SK-N-SH treated with all-trans-retinoic acid at 6 μM for 48 hours (cell line): Measurements from ENCODE around the gene DAND5.

ENCODE experiments used
- ATAC-seq: fragments of 200-7000 bp; cut with Tn5 transposase; 3 replicates; pipeline ENCODE4 v1.9.1; 2020; ENCODE audit warnings: mild to moderate bottlenecking, moderate library complexity
- ARNTL ChIP-seq: fragments of 450-650 bp; formaldehyde crosslinking; IDR thresholded peaks from 2 replicates; pipeline ENCODE4 v1.5.0; 2020; ENCODE audit warnings: low read depth, mild to moderate bottlenecking, moderate library complexity, borderline replicate concordance
- BACH2 ChIP-seq: fragments of 250-450 bp; sonication (Bioruptor Pico); IDR thresholded peaks from 2 replicates; pipeline ENCODE4 v1.9.0; 2021; ENCODE audit warnings: mild to moderate bottlenecking, borderline replicate concordance
- CSDC2 ChIP-seq: fragments of 250-450 bp; sonication (Bioruptor Pico); IDR thresholded peaks from 2 replicates; pipeline ENCODE4 v1.5.0; 2020; ENCODE audit warnings: mild to moderate bottlenecking, moderate library complexity
- ESRRG ChIP-seq: fragments of 250-450 bp; sonication (Bioruptor Pico); IDR thresholded peaks from 2 replicates; pipeline ENCODE4 v1.6.1; 2021; ENCODE audit warnings: mild to moderate bottlenecking
- GLIS3 ChIP-seq: fragments of 250-450 bp; sonication (Bioruptor Pico); IDR thresholded peaks from 2 replicates; pipeline ENCODE4 v1.5.0; 2020; ENCODE audit warnings: mild to moderate bottlenecking, moderate library complexity
- PPARA ChIP-seq: fragments of 250-450 bp; sonication (Bioruptor Pico); IDR thresholded peaks from 2 replicates; pipeline ENCODE4 v1.5.0; 2020; ENCODE audit warnings: mild to moderate bottlenecking, borderline replicate concordance
- RARB ChIP-seq: fragments of 250-450 bp; sonication (Bioruptor Pico); IDR thresholded peaks from 2 replicates; pipeline ENCODE4 v1.8.0; 2021; ENCODE audit warnings: mild to moderate bottlenecking, moderate library complexity
- SNAI2 ChIP-seq: fragments of 250-450 bp; sonication (Bioruptor Pico); IDR thresholded peaks from 2 replicates; pipeline ENCODE4 v1.5.0; 2020; ENCODE audit warnings: mild to moderate bottlenecking, moderate library complexity
- TCF4 ChIP-seq: fragments of 250-450 bp; sonication (Bioruptor Pico); IDR thresholded peaks from 2 replicates; pipeline ENCODE4 v1.8.0; 2021; ENCODE audit warnings: mild to moderate bottlenecking, moderate library complexity, borderline replicate concordance
- ZC3H10 ChIP-seq: fragments of 250-450 bp; sonication (Bioruptor Pico); IDR thresholded peaks from 2 replicates; pipeline ENCODE4 v1.5.1; 2021; ENCODE audit warnings: mild to moderate bottlenecking, moderate library complexity
- ZFP3 ChIP-seq: fragments of 250-450 bp; sonication (Bioruptor Pico); IDR thresholded peaks from 2 replicates; pipeline ENCODE4 v1.5.0; 2020; ENCODE audit warnings: mild to moderate bottlenecking, moderate library complexity
- ZFP30 ChIP-seq: fragments of 450-650 bp; formaldehyde crosslinking; IDR thresholded peaks from 2 replicates; pipeline ENCODE4 v1.5.0; 2022; ENCODE audit warnings: mild to moderate bottlenecking, moderate library complexity
- ZNF565 ChIP-seq: fragments of 450-650 bp; formaldehyde crosslinking; conservative IDR thresholded peaks from 2 replicates; pipeline ENCODE4 v1.5.0; 2020; ENCODE audit warnings: low read depth, mild to moderate bottlenecking, moderate library complexity
- ZNF8 ChIP-seq: fragments of 450-650 bp; formaldehyde crosslinking; IDR thresholded peaks from 2 replicates; pipeline ENCODE4 v1.5.0; 2020; ENCODE audit warnings: mild to moderate bottlenecking, moderate library complexity
- TF ChIP-seq, protein P1 (sequence below): fragments of 250-450 bp; sonication (Bioruptor Pico); IDR thresholded peaks from 2 replicates; pipeline ENCODE4 v1.5.1; 2020; ENCODE audit warnings: low read depth, mild to moderate bottlenecking, moderate library complexity
- TF ChIP-seq, protein P2 (sequence below): fragments of 250-450 bp; sonication (Bioruptor Pico); IDR thresholded peaks from 2 replicates; pipeline ENCODE4 v1.8.0; 2020; ENCODE audit warnings: mild to moderate bottlenecking, moderate library complexity, borderline replicate concordance
- TF ChIP-seq, protein P3 (sequence below): fragments of 250-450 bp; sonication (Bioruptor Pico); IDR thresholded peaks from 2 replicates; pipeline ENCODE4 v1.5.0; 2020; ENCODE audit warnings: mild to moderate bottlenecking, moderate library complexity
- TF ChIP-seq, protein P4 (sequence below): fragments of 250-450 bp; sonication (Bioruptor Pico); IDR thresholded peaks from 2 replicates; pipeline ENCODE4 v1.5.1; 2021; ENCODE audit warnings: mild to moderate bottlenecking, moderate library complexity
- TF ChIP-seq, protein P5 (sequence below): fragments of 250-450 bp; sonication (Bioruptor Pico); IDR thresholded peaks from 2 replicates; pipeline ENCODE4 v1.8.0; 2021; ENCODE audit warnings: low read depth, mild to moderate bottlenecking, moderate library complexity, borderline replicate concordance

Gene DAND5

DNA sequence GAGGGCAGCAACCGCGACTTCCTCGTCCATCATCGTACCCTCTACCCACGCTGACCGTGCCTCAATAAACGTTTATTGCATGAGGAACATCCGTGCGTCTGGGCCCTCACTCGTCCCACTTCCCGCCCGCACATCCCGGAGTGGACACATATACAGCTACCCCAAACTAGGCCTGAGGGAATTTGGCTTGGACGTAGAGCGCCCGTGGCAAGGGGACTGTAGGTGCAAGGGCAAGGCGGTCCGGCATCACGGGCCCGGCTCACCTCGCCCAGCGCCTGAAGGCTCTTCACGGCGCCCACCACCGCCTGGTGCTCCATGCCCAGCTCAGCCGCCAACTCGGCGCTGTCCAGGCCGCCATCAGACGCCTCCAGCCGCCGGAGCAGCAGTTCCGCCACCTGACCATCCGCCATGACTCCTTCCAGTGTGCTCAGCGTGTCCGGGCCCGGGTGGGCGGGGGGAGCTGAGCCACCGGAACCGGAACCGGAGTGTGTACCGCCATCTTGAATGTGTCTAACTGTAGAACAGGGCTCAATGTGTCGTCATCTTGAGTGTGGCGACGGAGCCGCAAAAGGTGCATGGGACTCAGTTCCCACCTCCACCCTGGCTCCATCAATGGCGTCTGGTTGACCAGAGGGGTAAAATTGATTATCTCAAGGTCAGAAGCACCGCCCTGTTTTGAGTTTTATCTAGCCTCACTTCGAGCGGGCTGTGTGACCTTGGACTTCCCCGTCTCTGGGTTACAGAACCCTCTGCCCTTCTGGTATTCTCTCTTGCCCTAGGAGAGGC, 35.9 kb upstream of the DAND5 start, which contains the start of gene FARSA:
FARSA (minus strand) TSS at position 425 of the 786 bp plus-strand sequence; CDS start at position 410, 15 bp downstream.
- ATAC-seq = peak; percentile 85
- TF ChIP-seq PPARA (CRISPR knock-in tag) = no peak
- TF ChIP-seq, protein P1, sequence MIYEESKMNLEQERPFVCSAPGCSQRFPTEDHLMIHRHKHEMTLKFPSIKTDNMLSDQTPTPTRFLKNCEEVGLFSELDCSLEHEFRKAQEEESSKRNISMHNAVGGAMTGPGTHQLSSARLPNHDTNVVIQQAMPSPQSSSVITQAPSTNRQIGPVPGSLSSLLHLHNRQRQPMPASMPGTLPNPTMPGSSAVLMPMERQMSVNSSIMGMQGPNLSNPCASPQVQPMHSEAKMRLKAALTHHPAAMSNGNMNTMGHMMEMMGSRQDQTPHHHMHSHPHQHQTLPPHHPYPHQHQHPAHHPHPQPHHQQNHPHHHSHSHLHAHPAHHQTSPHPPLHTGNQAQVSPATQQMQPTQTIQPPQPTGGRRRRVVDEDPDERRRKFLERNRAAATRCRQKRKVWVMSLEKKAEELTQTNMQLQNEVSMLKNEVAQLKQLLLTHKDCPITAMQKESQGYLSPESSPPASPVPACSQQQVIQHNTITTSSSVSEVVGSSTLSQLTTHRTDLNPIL (CRISPR knock-in tag) = no peak
- no peak for TF ChIP-seq ZNF565 (CRISPR knock-in tag)
- 0 out of 2 replicates have a peak, but pooled peaks have one; percentile 60 for TF ChIP-seq SNAI2
- TF ChIP-seq ESRRG (CRISPR knock-in tag) = no peak
- TF ChIP-seq, protein P2, sequence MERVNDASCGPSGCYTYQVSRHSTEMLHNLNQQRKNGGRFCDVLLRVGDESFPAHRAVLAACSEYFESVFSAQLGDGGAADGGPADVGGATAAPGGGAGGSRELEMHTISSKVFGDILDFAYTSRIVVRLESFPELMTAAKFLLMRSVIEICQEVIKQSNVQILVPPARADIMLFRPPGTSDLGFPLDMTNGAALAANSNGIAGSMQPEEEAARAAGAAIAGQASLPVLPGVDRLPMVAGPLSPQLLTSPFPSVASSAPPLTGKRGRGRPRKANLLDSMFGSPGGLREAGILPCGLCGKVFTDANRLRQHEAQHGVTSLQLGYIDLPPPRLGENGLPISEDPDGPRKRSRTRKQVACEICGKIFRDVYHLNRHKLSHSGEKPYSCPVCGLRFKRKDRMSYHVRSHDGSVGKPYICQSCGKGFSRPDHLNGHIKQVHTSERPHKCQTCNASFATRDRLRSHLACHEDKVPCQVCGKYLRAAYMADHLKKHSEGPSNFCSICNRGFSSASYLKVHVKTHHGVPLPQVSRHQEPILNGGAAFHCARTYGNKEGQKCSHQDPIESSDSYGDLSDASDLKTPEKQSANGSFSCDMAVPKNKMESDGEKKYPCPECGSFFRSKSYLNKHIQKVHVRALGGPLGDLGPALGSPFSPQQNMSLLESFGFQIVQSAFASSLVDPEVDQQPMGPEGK (CRISPR knock-in tag) = no peak
- no peak for TF ChIP-seq ARNTL (CRISPR knock-in tag)
- TF ChIP-seq, protein P3, sequence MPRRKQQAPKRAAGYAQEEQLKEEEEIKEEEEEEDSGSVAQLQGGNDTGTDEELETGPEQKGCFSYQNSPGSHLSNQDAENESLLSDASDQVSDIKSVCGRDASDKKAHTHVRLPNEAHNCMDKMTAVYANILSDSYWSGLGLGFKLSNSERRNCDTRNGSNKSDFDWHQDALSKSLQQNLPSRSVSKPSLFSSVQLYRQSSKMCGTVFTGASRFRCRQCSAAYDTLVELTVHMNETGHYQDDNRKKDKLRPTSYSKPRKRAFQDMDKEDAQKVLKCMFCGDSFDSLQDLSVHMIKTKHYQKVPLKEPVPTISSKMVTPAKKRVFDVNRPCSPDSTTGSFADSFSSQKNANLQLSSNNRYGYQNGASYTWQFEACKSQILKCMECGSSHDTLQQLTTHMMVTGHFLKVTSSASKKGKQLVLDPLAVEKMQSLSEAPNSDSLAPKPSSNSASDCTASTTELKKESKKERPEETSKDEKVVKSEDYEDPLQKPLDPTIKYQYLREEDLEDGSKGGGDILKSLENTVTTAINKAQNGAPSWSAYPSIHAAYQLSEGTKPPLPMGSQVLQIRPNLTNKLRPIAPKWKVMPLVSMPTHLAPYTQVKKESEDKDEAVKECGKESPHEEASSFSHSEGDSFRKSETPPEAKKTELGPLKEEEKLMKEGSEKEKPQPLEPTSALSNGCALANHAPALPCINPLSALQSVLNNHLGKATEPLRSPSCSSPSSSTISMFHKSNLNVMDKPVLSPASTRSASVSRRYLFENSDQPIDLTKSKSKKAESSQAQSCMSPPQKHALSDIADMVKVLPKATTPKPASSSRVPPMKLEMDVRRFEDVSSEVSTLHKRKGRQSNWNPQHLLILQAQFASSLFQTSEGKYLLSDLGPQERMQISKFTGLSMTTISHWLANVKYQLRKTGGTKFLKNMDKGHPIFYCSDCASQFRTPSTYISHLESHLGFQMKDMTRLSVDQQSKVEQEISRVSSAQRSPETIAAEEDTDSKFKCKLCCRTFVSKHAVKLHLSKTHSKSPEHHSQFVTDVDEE (CRISPR knock-in tag) = peak; percentile 74; the same call in 1 of the 2 replicates

DNA sequence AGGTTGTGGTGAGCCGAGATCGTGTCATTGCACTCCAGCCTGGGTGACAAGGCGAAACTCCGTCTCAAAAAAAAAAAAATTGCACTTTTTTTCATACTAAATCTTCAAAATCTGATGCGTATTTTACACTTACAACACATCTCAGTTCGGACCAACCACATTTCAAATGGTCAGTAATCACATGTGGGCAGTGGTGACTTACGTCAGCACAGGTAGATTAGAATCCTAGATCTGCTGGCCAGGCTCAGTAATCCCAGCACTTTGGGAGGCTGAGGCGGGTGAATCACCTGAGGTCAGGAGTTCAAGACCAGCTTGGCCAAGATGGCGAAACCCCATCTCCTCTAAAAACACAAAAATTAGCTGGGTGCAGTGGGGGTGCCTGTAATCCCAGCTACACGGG, 34.3 kb upstream of the DAND5 start:
- no peak for ATAC-seq
- TF ChIP-seq, protein P4, sequence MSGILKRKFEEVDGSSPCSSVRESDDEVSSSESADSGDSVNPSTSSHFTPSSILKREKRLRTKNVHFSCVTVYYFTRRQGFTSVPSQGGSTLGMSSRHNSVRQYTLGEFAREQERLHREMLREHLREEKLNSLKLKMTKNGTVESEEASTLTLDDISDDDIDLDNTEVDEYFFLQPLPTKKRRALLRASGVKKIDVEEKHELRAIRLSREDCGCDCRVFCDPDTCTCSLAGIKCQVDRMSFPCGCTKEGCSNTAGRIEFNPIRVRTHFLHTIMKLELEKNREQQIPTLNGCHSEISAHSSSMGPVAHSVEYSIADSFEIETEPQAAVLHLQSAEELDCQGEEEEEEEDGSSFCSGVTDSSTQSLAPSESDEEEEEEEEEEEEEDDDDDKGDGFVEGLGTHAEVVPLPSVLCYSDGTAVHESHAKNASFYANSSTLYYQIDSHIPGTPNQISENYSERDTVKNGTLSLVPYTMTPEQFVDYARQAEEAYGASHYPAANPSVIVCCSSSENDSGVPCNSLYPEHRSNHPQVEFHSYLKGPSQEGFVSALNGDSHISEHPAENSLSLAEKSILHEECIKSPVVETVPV (CRISPR knock-in tag) = no peak
- TF ChIP-seq, protein P2 (CRISPR knock-in tag) = no peak
- TF ChIP-seq RARB (CRISPR knock-in tag) (no peak), GLIS3 (CRISPR knock-in tag) (no peak), ZFP30 (CRISPR knock-in tag) (no peak), ZFP3 (CRISPR knock-in tag) (no peak)

DNA sequence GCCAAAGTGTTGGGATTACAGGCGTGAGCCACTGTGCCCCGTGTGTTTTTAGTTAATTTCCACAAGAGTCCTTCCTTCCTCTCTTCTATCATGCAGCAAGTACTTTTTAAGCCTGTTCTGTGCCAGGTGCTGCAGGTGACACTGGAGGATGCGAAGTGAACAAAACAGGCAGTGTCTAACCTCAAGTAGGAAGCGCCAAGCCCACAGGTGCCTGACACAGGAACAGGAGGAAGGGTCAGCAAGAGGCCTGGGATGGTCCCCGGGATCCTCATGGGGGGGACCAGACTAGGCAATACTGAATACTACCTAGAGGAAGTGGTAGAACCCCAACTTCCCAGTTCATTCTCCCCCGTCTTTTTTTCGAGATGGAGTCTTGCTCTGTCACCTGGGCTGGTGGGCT, 32.8 kb upstream of the DAND5 start:
- no peak for ATAC-seq
- TF ChIP-seq SNAI2 = no peak
- TF ChIP-seq, protein P3 (CRISPR knock-in tag) = no peak
- no peak for TF ChIP-seq ZFP30 (CRISPR knock-in tag)
- TF ChIP-seq BACH2 (CRISPR knock-in tag) = no peak
- no peak for TF ChIP-seq PPARA (CRISPR knock-in tag)
- TF ChIP-seq, protein P5, sequence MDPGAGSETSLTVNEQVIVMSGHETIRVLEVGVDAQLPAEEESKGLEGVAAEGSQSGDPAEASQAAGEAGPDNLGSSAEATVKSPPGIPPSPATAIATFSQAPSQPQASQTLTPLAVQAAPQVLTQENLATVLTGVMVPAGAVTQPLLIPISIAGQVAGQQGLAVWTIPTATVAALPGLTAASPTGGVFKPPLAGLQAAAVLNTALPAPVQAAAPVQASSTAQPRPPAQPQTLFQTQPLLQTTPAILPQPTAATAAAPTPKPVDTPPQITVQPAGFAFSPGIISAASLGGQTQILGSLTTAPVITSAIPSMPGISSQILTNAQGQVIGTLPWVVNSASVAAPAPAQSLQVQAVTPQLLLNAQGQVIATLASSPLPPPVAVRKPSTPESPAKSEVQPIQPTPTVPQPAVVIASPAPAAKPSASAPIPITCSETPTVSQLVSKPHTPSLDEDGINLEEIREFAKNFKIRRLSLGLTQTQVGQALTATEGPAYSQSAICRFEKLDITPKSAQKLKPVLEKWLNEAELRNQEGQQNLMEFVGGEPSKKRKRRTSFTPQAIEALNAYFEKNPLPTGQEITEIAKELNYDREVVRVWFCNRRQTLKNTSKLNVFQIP = no peak
- TF ChIP-seq TCF4 = no peak
- TF ChIP-seq ESRRG (CRISPR knock-in tag) = no peak
- TF ChIP-seq, protein P2 (CRISPR knock-in tag) = no peak
- TF ChIP-seq CSDC2 = no peak
- no peak for TF ChIP-seq ARNTL (CRISPR knock-in tag)
- TF ChIP-seq ZNF8 = no peak
- TF ChIP-seq ZFP3 (CRISPR knock-in tag) = no peak
- no peak for TF ChIP-seq ZC3H10 (CRISPR knock-in tag)
